ENCODE measurements around the gene FNDC3B. TPM values are rescaled to one million over a fixed set of nuclear protein-coding genes. Genes with fewer than 3 reads are reported as not detected.

Gene FNDC3B
- total and polyA plus RNA-seq, 4 donors: 23.3 to 74.2 (median 32.9) TPM

DNA sequence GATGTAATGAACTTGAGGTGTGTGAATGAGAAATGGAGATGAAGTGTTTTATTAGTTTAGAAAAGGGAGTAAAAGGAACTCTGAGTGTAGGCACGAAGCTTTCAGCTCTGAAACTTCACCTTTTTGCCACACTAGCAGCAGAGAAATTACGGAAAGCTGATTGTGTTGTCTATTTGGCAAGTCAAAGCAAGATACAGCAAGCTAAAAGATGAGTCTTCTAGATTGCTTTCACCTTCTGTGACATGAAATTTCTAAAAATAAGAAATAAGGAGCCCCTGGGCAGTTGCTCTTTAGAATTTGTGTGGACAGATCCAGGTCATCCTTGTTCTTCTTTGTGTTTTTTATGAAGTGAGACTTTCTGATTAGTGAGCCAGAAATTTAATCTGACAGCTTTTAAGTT is 143.4 kb downstream of the FNDC3B start:
- no peak overlapping the region for H3K9ac ChIP-seq (ENCODE audit: low read depth in 1 of 2, low read length in 2 of 2)
- TF ChIP-seq, protein P1, sequence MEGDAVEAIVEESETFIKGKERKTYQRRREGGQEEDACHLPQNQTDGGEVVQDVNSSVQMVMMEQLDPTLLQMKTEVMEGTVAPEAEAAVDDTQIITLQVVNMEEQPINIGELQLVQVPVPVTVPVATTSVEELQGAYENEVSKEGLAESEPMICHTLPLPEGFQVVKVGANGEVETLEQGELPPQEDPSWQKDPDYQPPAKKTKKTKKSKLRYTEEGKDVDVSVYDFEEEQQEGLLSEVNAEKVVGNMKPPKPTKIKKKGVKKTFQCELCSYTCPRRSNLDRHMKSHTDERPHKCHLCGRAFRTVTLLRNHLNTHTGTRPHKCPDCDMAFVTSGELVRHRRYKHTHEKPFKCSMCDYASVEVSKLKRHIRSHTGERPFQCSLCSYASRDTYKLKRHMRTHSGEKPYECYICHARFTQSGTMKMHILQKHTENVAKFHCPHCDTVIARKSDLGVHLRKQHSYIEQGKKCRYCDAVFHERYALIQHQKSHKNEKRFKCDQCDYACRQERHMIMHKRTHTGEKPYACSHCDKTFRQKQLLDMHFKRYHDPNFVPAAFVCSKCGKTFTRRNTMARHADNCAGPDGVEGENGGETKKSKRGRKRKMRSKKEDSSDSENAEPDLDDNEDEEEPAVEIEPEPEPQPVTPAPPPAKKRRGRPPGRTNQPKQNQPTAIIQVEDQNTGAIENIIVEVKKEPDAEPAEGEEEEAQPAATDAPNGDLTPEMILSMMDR (IDR thresholded peaks at IDR 0.05; ENCODE audit: low read depth, low read length, missing input control): no peak
- no peak for TF ChIP-seq GABPA (IDR thresholded peaks at IDR 0.05 in 1 of 2, conservative IDR thresholded peaks at IDR 0.05 in 1 of 2)
- no peak for TF ChIP-seq RXRA (IDR thresholded peaks at IDR 0.05)
- TF ChIP-seq NR2F2 (IDR thresholded peaks at IDR 0.05): no peak
- no peak for TF ChIP-seq JUND (IDR thresholded peaks at IDR 0.05)
- TF ChIP-seq HNF4A (conservative IDR thresholded peaks at IDR 0.05): no peak
- TF ChIP-seq RAD21 (IDR thresholded peaks at IDR 0.05): no peak
- no peak for TF ChIP-seq FOXA2 (IDR thresholded peaks at IDR 0.05)
- TF ChIP-seq, protein P2, sequence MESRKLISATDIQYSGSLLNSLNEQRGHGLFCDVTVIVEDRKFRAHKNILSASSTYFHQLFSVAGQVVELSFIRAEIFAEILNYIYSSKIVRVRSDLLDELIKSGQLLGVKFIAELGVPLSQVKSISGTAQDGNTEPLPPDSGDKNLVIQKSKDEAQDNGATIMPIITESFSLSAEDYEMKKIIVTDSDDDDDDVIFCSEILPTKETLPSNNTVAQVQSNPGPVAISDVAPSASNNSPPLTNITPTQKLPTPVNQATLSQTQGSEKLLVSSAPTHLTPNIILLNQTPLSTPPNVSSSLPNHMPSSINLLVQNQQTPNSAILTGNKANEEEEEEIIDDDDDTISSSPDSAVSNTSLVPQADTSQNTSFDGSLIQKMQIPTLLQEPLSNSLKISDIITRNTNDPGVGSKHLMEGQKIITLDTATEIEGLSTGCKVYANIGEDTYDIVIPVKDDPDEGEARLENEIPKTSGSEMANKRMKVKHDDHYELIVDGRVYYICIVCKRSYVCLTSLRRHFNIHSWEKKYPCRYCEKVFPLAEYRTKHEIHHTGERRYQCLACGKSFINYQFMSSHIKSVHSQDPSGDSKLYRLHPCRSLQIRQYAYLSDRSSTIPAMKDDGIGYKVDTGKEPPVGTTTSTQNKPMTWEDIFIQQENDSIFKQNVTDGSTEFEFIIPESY (IDR thresholded peaks at IDR 0.05): no peak
- TF ChIP-seq, protein P3, sequence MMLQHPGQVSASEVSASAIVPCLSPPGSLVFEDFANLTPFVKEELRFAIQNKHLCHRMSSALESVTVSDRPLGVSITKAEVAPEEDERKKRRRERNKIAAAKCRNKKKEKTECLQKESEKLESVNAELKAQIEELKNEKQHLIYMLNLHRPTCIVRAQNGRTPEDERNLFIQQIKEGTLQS (IDR thresholded peaks at IDR 0.05): no peak
- H3K9me3 ChIP-seq (ENCODE audit: control insufficient read depth in 4 of 4, low read length in 3 of 4): no peaks in the 10 kb centered on the region
- H3K4me1 ChIP-seq (ENCODE audit: control insufficient read depth in 4 of 4, insufficient read depth in 4 of 4, low read length in 3 of 4): peaks cover 8 to 23% (median 13%) of the 10 kb centered on the region in 4 donors
- no peak overlapping the region for H3K4me3 ChIP-seq (ENCODE audit: low read depth in 1 of 3, low read length in 3 of 3)
- no peaks in the 10 kb centered on the region for H3K36me3 ChIP-seq (ENCODE audit: control insufficient read depth in 4 of 4, insufficient read depth in 3 of 4, low read depth in 1 of 4, low read length in 3 of 4)
- DNase-seq (ENCODE audit: low spot score): no peak
- no peak overlapping the region for H3K27ac ChIP-seq (ENCODE audit: low read depth in 1 of 2, low read length in 2 of 2)
- 42% methylated on average over 2 of the region's 2 CpGs for whole genome bisulfite sequencing
- H3K27me3 ChIP-seq (ENCODE audit: control insufficient read depth in 4 of 4, insufficient read depth in 4 of 4, low read length in 3 of 4): no peaks in the 10 kb centered on the region

GRCh38 chr3:172184106-172184822 is 144.9 kb downstream of the FNDC3B start:
- no peak overlapping the region for H3K27ac ChIP-seq (ENCODE audit: low read depth in 1 of 2, low read length in 2 of 2)
- H3K9me3 ChIP-seq (ENCODE audit: control insufficient read depth in 4 of 4, low read length in 3 of 4): no peaks in the 10 kb centered on the region
- H3K9ac ChIP-seq (ENCODE audit: low read depth in 1 of 2, low read length in 2 of 2): no peak overlapping the region
- H3K27me3 ChIP-seq (ENCODE audit: control insufficient read depth in 4 of 4, insufficient read depth in 4 of 4, low read length in 3 of 4): no peaks in the 10 kb centered on the region
- no peaks in the 10 kb centered on the region for H3K36me3 ChIP-seq (ENCODE audit: control insufficient read depth in 4 of 4, insufficient read depth in 3 of 4, low read depth in 1 of 4, low read length in 3 of 4)
- 96% methylated on average over 3 of the region's 3 CpGs for WGBS
- H3K4me1 ChIP-seq (ENCODE audit: control insufficient read depth in 4 of 4, insufficient read depth in 4 of 4, low read length in 3 of 4): peaks cover 8 to 12% (median 11%) of the 10 kb centered on the region in 4 donors
- no peak for DNase-seq (ENCODE audit: low spot score)
- no peak for TF ChIP-seq YY1 (IDR thresholded peaks at IDR 0.05)
- no peak for TF ChIP-seq FOXA2 (IDR thresholded peaks at IDR 0.05)
- TF ChIP-seq, protein P2 (IDR thresholded peaks at IDR 0.05): no peak
- TF ChIP-seq, protein P1 (IDR thresholded peaks at IDR 0.05; ENCODE audit: low read depth, low read length, missing input control): no peak
- TF ChIP-seq, protein P3 (IDR thresholded peaks at IDR 0.05): no peak
- H3K4me3 ChIP-seq (ENCODE audit: low read depth in 1 of 3, low read length in 3 of 3): no peak overlapping the region

Data from liver (tissue), 9 donors.